ENCODE results near the gene LZTFL1.

The LZTFL1 gene

DNA sequence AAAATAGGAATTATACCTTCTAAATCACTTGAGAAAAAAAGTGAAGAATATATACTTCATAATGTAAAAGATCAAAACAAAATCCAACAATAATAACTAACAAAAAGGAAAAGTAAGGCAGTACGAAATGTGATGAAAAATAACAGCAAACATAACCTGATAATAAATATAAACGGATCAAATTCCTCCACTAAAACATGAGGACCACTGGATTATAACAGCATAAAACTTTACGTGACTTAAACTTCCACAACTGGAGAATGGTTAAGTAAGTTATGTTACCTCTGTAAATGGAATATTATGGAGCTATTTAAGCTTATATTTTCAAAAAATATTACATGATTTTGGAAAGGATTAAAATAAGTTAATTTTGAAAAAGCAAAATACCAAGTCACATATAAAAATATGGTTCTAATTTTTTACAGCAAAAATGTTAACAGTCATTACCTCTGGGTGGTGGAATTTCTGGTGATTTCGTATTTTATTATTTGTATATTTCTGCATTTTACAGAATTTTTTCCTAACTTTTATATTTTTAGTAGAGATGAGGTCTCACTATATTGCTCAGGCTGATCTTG lies 52.6 kb downstream of the LZTFL1 start:
- no peak overlapping the region for H3K4me3 ChIP-seq (ENCODE audit: low read depth, low read length)

DNA sequence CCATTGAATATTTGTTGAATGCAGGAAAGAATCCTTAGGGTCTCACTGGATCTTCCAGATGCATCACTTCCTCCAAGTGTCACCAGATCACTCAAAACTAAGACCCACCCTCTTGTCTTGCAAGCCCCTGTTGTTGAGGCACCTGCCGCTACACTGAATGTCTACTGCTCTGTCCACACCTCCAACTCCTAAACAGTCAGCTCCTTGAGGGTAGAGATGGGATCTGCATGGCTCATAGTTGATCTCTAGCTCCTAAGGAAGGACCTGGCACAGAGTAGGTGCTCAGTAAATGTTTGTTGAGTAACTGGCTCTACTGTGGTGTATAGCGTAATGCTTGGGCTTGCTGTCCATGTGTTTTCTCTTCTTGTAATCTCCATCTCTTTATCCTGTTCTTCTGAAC lies 54.4 kb downstream of the LZTFL1 start:
- no peak overlapping the region for H3K4me3 ChIP-seq (ENCODE audit: low read depth, low read length)

DNA sequence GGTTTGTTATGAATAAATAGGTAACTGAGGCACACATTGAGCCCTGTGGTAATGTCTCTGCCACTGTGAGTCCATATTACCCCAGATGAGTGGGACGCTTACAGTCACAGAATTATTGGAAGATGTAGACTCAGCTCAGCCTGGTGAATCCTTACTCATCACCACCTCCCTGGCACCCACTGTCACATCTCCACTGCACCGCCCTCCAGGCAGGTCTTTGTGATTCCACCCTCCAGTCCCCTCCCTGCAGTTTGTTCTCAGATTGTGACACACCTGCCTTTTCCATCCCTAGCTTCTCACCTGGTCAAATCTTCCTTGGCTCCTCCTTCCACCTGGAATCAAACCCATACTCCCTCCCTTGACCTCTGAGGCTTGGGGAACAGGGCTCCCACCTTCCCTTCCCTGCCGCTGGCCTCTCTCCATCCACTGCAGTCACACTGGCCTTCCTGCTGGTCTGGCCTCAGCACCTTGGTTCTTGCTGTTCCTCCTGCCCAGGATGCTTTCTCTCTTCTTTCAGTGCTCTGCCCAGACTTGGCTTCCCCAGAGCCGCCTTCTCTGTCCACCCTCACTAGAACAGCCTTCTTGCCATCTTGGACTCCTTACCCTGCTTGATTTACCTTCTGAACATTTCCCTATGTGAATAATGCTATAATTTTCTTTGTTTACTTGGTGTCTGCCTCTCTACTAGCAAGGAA lies 55.0 kb downstream of the LZTFL1 start:
- H3K4me3 ChIP-seq (ENCODE audit: low read depth, low read length): no peak overlapping the region

DNA sequence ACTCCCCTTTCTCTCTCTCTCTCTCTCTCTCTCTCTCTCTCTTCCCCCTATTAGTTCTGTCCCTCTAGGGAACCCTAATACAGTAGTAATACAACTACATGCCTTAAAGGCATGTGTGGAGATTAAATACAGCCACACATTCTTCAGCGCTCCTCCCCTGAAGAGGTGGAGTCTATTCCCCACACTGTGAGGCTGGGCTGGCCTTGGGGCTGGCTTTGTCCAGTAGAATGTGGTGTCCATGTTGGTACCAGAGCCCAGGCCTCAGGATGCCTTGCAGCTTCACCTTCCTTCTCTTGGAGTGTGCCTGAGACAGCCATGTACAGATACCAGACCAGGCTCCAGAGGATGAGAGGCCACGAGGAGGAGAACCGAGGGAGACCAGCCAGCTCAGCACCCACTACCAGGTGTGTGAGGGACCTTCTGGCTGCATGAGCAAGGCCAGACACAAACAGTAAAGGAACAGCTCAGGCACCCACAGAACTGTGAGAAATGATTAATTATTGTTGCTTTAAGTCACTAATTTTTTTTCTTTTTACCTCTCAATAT lies 56.2 kb downstream of the LZTFL1 start:
- H3K4me3 ChIP-seq (ENCODE audit: low read depth, low read length): no peak overlapping the region

DNA sequence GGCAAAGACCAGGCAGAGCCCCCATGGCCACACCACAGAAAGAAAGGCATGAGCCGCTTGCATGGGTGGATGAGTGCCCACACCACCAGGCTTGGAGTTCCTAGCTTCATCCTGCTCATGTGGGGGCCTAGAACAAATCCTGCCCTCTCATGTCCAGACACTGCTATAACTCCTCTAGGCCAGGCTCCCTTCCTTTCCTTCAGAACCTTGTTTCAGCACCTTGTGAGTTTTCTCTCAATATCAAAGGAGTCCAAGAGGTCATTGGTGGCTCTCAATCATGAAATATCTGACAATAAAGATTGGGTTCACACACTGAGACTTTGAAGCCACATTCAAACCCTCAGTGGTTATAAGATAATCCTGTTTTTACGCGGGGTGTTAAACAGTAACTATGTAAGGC lies 58.3 kb downstream of the LZTFL1 start:
- no peak overlapping the region for H3K4me3 ChIP-seq (ENCODE audit: low read depth, low read length)

DNA sequence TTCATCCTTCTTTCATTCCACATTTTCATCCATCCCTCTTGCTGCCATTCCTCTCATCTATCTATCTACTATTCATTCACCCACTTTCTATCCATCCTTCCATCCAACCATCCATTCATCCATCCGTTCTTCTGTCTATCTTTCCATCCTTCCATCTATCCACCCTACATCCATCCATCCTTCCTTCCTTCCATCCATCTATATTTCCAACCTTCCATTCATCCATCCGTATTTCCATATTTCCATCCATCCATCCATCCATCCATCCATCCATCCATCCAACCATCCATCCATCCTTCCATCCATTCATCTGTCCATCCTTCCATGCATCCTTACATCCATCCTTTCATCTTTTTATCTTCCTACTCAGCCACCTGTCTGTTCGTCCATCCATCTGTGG lies 59.5 kb downstream of the LZTFL1 start:
- H3K4me3 ChIP-seq (ENCODE audit: low read depth, low read length): no peak overlapping the region

DNA sequence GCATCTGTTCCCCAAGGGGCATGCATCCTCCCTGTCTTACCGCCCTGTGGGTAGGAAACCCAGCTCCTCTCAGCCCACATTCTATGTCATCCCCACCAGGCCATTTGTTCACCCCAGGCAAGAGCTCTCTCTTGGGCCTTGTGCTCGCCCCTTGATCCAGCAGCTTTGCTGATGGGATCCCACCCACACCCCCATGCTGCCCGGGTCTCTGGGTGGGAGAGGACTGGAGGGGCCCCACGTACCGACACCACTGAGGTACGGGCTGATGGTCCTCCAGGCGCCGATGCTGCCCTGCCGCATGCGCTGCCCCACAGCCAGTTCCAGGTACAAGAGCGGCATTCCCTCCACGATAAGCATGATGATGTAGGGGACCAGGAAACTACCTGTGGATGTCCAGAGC lies 60.1 kb downstream of the LZTFL1 start:
- no peak overlapping the region for H3K4me3 ChIP-seq (ENCODE audit: low read depth, low read length)

DNA sequence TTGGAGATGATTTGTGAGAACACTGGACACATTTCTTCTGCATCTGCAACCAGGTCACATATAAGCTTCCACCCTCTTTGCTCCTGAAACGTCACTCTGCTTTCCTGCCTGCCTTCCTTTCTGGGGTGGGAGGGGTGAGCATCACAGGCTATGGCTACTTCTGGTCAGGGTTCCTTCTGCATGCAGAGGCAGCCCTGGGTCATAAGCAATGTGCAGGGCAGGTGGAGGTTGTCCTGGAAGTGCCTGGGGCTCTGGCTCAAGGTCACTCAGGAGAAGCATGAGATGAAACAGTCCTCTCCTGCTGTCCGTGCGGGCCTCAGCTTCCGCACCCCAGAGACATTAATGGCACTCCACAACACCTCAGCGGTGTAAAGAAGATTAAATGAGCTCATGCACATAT lies 60.6 kb downstream of the LZTFL1 start:
- no peak overlapping the region for H3K4me3 ChIP-seq (ENCODE audit: low read depth, low read length)

DNA sequence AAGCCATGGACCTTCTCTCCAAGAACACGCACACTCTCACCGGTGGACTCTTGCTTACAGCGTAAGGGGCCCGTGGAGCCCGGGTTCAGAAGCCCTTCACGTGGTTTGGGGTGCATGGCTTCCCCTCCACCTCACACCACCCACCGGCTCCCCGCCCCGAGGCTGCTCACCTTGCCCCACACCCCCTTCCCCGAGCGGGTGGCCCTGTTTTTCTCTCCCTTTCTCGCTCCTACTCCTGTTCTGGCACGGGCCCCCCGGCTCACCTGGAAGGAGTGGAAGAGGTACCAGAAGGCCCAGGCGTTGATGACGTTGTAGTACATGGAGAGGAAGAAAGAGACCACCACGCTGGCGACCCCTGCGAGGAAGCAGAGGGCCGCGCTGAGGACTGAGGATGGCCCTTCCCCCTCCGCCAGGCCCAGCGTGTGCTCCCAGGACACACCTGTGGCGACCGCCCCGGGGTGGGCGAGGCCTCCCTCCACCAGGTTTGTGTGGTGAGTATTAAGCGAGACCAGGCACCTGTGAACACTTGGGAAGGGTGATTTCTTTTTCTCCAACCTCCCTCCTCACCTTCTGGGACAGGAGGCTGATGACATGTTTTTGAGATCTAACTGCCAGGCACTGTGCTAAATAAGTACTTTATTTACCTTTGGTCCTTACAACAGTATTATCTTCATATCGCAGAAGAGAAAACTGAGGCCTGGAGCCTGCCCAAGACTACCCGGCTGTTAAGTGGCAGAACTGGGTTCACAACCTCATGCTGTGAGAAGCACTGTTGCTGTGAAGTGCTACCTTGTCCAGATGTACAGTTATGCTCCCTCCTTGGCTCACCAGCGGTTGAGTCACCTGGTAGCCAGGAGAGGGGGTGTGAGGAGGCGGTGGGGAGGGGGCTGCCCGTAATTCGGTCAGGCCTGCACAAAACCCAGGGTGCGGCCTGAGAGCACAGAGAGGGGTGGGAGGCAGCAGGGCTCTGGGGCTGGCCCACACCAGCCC lies 61.9 kb downstream of the LZTFL1 start:
- no peak overlapping the region for H3K4me3 ChIP-seq (ENCODE audit: low read depth, low read length)

DNA sequence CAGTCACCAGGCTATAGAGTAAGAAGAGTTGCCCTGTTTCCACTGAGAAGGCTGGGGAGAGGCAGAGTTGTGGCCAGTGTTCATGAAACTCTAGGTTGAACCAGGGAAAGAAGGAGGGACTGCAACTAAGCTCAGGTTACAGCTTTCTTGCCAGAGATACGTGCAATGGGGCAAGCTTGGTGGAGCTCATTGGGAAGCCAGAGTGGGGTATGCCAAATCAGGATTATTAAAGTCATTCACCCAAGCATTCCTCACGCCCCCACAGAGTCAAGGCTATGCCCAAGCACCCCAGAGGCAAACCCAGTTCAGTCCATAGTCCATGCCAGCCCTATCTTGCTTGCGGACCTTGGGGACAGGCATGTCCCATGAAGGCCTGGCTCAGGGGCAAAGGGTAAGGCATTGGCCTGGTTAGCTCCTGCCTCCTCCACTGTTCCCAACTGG lies 63.1 kb downstream of the LZTFL1 start:
- H3K4me3 ChIP-seq (ENCODE audit: low read depth, low read length): no peak overlapping the region

DNA sequence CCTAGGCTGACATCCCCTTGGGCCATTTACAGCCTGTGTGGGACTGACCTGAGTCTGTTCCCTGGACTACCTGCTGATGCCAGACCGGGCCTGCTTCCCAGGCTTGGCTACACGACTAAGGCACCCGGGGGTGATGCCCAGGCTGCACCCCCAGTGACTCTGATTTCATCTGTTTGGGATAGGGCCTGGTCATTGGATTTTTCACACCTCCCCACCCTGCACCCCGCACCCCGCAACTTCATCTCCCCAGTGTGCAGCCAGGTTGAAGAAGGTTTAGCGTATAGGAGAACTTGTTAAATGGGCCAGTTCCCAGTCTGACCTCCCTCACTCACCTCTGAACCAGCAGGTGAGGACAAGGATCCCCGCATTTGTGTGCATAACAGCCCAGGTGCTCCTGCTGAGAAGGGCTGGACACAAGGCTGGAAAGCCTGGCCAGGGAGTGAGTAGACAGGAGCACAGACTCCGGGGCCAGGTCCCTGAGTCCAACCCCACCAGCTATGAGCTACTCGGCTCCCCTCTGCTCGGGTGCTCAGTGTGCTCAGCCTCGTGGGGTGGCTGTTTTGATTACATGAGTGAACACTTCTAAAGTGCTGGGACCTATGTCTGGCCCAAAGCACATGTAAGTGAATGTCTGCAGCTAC lies 64.1 kb downstream of the LZTFL1 start:
- no peak overlapping the region for H3K4me3 ChIP-seq (ENCODE audit: low read depth, low read length)

DNA sequence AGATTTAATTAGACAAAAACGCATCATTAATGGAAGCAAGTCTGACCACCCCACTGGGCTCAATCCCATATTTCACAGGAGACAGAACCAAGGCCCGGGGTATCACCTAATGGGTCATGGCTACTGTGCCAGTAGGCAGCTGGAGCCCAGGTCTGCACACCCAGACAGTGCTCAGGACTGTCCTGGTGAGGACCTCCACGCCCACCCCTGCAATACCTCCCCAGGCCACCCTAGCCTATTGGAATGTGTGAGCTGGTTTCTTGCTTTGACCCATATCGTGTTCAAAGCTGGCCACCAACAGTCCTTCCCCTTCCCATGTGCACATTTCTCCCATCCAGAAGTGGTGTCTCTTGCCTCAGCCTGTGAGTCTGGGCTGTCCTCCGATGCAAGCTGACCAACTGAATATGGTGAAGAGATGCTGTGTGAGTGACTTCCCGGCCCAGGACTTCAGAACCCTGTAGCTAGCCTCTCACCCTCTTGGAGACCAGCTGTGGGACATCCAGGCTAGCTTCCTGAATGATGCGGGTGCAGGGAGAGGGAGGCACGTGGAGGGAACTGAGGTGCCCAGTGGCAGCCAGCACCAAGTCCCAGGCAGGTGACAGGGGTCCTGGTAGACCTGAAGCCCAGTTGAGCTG lies 64.7 kb downstream of the LZTFL1 start:
- H3K4me3 ChIP-seq (ENCODE audit: low read depth, low read length): no peak overlapping the region

DNA sequence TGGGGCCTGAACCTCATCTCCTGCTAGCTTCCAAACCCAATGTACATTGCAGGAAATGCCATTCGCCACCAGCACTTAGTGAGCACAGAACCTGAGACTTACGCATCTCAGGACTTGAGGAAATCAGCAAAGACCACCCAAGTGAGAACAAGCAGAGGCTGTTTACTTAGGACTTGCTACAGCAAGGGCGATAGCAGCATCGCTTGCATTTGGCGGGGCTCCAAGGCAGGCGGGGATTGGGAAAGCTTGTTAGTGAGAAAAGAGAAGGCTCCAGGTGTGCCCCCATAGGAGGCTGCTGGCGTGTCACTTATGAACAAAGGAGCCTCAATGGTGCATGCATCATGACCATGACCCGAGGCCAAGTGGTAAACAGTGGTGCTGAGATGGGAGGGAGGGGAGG lies 65.3 kb downstream of the LZTFL1 start:
- H3K4me3 ChIP-seq (ENCODE audit: low read depth, low read length): no peak overlapping the region

DNA sequence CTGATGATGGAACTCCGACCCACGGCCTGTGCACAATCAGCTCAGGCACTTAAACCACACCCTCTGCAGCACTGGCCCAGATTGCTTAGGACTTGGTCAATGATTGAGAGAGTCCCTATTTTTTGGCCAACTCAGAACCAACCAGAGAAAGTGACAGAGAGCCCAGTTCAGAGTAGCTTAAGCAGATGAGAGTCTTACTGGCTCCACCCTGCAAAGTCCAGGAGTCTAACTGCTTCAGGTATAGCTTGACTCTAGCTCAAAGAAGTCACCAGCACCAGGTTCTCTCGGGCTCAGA lies 65.7 kb downstream of the LZTFL1 start:
- no peak overlapping the region for H3K4me3 ChIP-seq (ENCODE audit: low read depth, low read length)

DNA sequence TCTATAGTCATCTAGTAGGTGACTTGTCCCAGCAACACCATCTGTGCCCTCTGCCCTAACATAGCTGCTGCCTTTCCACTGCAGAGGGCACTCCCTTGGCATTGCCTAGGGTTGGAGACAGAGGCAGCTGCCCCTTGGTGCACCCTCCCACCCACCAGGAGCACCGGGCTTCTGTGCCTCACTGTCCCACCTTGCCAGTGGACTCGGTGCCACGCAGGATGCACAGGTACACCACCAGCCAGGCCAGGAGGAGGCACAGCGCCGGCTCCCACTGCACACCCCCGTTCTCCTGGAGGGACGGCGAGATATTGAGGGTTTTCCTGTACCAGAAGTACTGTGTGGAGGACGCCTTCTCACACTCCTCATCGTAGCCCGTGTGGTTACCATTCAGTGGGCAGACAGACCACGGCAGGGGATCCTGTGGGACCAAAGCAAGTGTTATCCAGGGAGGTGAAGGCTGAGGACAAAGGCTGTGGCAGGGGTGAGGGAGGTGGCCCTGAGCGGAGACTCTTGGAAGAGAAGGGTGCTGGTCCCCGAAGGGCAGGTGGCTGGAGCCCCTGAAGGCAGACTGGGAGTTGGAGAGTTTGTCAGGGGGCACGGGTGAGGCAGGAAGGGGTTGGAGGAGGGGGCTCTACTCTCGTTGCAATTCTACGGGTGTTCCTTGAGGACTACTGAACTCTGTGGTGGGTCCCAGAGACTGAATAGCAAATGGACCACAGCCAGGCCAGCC lies 66.2 kb downstream of the LZTFL1 start:
- H3K4me3 ChIP-seq (ENCODE audit: low read depth, low read length): no peak overlapping the region

DNA sequence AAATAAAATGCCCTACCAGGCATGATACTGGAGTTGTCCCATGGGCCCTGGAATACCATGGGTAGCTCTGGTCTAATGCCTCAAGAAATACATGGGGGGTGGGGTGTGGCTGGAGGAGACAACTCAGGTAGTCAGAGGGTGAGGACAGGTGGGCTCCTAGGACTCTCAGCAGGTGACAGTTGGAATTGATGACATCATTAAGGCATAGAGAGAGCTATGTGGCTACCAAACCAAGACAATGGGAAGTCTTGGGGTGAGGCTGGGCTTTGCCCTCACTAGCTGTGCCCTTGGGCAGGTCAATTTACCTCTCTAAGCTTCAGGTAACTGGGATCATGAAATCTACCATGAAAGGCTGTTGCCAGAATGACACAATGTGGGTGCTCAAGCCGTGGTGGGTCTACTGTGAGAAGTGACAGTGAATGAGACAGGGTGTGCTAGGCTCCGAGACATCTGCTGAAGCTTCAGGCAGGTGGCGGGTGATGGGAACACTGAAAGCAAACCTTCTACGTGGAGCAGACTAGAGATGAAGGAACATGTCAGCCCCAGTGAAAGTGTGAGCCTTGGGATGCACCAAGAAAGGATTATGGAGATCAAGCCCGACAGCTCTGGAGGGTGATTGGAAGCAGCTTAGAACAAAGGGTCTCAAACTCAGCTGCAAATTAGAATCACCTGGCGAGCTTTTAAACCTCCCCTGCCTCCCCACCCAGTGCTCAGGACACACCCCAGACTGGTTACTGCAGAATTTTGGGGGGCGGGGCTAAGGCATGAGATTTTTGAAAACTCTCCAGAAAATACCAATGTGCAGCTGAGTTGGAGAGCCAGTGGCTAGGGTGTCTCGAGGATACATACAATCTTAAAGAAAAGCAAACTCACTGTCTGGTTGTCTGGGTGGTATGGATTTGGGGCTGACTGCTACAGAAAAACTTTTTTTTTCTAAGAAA lies 67.1 kb downstream of the LZTFL1 start:
- H3K4me3 ChIP-seq (ENCODE audit: low read depth, low read length): no peak overlapping the region

DNA sequence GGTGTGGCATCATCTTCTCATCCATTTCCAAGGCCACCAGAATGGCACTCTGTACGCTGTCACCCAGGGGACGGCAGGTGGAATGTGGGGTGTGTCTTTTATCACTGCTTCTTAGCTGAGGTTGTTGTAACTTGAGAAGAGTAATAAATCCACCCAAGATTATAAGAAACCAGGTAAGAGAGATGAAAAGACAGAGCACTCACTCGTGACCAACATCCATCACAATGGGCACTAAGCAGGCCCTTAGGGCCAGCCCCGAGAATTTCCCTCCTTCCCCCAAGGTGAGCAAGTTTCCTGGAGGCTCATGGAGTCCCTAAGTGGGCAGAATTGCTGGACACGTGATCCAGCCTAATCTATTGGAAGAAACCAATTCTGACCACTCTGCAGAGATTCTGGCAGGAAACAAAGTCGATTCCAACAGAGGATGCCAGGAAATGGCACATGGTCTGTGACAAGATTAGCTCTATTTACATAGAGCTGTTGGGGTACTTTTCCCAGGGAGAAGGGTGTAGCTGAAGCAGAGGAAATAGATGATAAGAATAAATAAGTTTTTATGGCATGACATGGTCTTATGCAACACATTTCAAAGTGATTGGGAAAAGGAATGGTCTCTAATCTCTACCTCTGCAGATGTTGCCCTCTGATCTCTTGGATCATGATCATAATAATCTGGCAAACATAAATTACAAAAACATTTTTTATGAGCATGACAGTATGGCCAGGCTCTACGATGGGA lies 68.0 kb downstream of the LZTFL1 start:
- H3K4me3 ChIP-seq (ENCODE audit: low read depth, low read length): no peak overlapping the region
